ENCODE measurements around the gene NAT14. TPM values are rescaled to one million over a fixed set of nuclear protein-coding genes. Genes with fewer than 3 reads are reported as not detected.
A peak's percentile ranks its signal among the peaks of the same experiment; 100 is the strongest.
"Not testable (repeated sequence)": the region's sequence is repeated elsewhere in the genome, so short reads cannot be mapped to it uniquely, and the experiment has no call there.

NAT14 gene
- total RNA-seq, 1 donor from 2014 or later = 14.7 TPM

DNA sequence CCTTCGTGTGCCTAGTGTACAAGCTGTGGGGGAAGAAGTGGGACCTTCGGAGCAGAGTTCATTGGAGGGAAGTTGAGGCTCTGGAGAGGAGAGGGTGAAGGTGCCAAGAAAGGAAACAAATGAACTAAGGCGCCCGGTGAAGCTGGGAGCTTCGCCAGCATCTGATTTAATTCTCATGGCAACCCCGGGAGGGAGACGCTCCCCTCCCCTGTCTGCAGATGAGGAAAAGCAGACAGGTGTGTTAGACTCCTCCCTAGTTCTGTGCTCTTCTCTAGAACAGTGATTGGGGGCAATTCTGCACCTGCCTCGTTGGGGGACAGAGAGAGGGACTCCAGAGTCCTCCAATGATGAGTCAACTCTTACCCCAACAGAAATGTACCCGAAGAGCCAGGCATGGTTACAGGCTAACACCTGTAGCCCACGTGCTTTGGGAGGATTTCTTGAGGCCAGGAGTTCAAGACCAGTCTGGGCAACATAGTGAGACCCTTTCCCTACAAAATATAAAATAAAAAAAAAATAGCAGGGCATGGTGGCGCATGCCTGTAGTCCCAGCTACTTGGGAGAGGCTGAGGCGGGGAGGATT, 7.5 kb downstream of the NAT14 start:
- no peak overlapping the region for H3K4me3 ChIP-seq
- H3K27ac ChIP-seq = no peak overlapping the region
- H3K4me1 ChIP-seq = no peaks in the 10 kb centered on the region
- no peak for ATAC-seq
- no peak for TF ChIP-seq CTCF (IDR thresholded peaks at IDR 0.05)
- peaks cover 6% of the 10 kb centered on the region for H3K27me3 ChIP-seq
- no peaks in the 10 kb centered on the region for H3K9me3 ChIP-seq
- intact Hi-C loops (cut with DNase I) = no loop called here
- H3K36me3 ChIP-seq = no peaks in the 10 kb centered on the region
- DNase-seq = no peak

- TF ChIP-seq CTCF (IDR thresholded peaks at IDR 0.05) = no peak
- peaks cover 6% of the 10 kb centered on the region for H3K27me3 ChIP-seq
- H3K4me1 ChIP-seq = no peaks in the 10 kb centered on the region
- peak overlapping the region; percentile 58 for H3K27ac ChIP-seq
- ATAC-seq (no peak), DNase-seq (no peak)
- H3K4me3 ChIP-seq = no peak overlapping the region
- H3K36me3 ChIP-seq = no peaks in the 10 kb centered on the region
- H3K9me3 ChIP-seq = no peaks in the 10 kb centered on the region
- intact Hi-C loops (cut with DNase I) = no loop called here
These were observed 8.2 kb downstream of the NAT14 start for GRCh38 chr19:55493052-55493644.

GRCh38 chr19:55493645-55494171, 8.7 kb downstream of the NAT14 start:
- Histone ChIP-seq H3K4me3 (no peak overlapping the region), H3K27ac (peak overlapping the region; percentile 58), H3K4me1 (no peaks in the 10 kb centered on the region), H3K27me3 (peaks cover 6% of the 10 kb centered on the region), H3K36me3 (no peaks in the 10 kb centered on the region), H3K9me3 (no peaks in the 10 kb centered on the region)
- ATAC-seq (no peak), DNase-seq (no peak)
- intact Hi-C loops (cut with DNase I) = no loop called here
- no peak for TF ChIP-seq CTCF (IDR thresholded peaks at IDR 0.05)

DNA sequence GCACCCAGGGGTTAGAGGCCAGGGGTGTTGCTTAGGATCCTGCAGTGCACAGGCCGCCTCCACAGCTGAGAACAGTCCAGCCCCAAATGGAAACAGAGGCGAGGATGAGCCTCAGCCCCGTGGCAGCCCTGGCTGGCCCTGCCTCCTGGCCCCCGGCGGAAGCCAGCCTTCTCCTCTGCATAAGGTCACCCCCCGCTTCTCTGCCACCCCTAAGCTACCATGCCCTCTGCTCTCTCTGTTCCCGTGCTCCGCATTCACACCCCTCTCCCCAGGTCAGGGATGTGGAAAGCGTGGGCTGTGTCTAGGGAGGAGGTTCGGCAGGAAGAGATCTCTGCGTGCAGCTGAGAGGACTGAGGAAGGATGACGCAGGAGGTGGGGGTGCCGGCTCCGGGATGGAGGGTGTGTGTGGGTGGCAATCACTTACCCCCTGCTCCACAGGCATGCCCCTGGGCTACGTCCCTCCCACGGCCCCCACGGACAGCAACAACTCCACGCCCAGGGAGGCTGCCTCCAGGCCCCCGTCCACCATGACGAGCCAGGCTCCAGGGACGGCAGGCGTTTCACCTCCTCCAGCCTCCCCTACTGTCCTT, 9.3 kb downstream of the NAT14 start:
- H3K27me3 ChIP-seq = peaks cover 6% of the 10 kb centered on the region
- H3K9me3 ChIP-seq = no peaks in the 10 kb centered on the region
- H3K27ac ChIP-seq = peak overlapping the region; percentile 63
- intact Hi-C loops (cut with DNase I) = no loop called here
- ATAC-seq (peak; percentile 13), DNase-seq (no peak)
- TF ChIP-seq CTCF (IDR thresholded peaks at IDR 0.05) = no peak
- no peaks in the 10 kb centered on the region for H3K36me3 ChIP-seq
- peak overlapping the region; percentile 26 for H3K4me3 ChIP-seq
- no peaks in the 10 kb centered on the region for H3K4me1 ChIP-seq

DNA sequence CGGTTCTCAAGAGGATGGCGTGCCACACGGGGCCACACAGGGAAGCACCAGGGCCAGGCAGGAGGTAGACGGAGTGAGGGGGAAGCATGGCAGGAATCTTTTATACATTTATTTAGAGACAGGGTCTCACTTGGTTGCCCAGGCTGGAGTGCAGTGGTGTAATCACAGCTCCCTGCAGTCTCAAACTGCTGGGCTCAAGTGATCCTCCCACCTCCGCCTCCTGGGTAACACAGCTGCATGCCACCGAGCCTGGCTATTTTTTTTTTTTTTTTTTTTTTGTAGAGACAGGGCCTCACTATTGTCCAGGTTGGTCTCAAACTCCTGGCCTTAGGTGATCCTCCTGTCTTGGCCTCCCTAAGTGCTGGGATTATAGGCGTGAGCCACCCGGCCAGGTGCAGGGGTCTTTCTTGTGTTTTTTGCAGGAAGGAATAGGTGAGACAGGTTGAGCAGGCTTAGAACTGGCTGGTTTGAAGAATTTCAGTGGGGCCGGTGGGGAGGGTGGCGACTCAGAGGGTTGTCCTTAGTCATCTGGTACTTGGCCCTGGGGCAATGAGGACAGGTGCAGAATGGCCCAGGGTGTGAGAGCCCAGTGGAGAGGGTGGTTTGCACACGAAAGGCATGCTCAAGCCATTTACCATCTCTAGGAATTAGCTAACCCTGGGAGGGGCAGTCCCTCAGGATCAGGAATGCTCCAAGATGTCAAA, 10.8 kb downstream of the NAT14 start:
- DNase-seq = no peak
- no peak for TF ChIP-seq CTCF (IDR thresholded peaks at IDR 0.05)

DNA sequence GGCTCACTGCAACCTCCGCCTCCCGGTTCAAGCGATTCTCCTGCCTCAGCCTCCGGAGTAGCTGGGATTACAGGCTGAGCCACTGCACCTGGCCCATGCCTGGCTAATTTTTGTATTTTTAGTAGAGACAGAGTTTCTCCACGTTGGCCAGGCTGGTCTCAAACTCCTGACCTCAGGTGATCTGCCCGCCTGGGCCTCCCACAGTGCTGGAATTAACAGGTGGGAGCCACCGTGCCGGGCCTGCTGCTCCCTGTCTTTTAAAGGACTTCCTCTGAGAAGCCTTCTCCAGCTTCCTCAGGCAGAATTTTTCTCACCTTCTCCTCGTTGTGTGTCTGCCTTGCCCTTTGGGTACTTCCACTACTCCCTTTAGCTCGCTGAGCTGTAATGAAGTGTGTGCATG, 11.8 kb downstream of the NAT14 start:
- H3K27me3 ChIP-seq; H3K4me1 ChIP-seq; ATAC-seq; H3K27ac ChIP-seq; intact Hi-C loops (cut with DNase I); H3K9me3 ChIP-seq; DNase-seq; H3K36me3 ChIP-seq; H3K4me3 ChIP-seq: not testable (repeated sequence)

More for the DNA sequence above, 10.8 kb downstream of the NAT14 start:
- Histone ChIP-seq H3K4me3 (no peak overlapping the region), H3K4me1 (no peaks in the 10 kb centered on the region), H3K36me3 (no peaks in the 10 kb centered on the region), H3K27me3 (peaks cover 6% of the 10 kb centered on the region), H3K27ac (no peak overlapping the region), H3K9me3 (no peaks in the 10 kb centered on the region)
- intact Hi-C loops (cut with DNase I) = no loop called here
- ATAC-seq = no peak

All from upper lobe of right lung (tissue), 1 donor.